Measurements from ENCODE around the gene OR51E2.

GRCh38 chr11:4672470-4672869, 25.2 kb downstream of the OR51E2 start:
- TF ChIP-seq EZH2 (IDR thresholded peaks at IDR 0.05; ENCODE audit: borderline replicate concordance, insufficient read depth, low read depth, low read length, poor library complexity, severe bottlenecking) (no peak), CTCF (IDR thresholded peaks at IDR 0.05) (no peak)
